Measurements from ENCODE around the gene CIB4.

CIB4 gene

GRCh38 chr2:26532301-26533250 is 108.6 kb downstream of the CIB4 start:
- Histone ChIP-seq H3K9ac (ENCODE audit: low read length in 5 of 5) (no peak overlapping the region), H3K36me3 (ENCODE audit: control insufficient read depth in 5 of 5, insufficient read depth in 5 of 5, low read length in 5 of 5) (no peaks in the 10 kb centered on the region), H3K27ac (ENCODE audit: low read depth, low read length) (no peak overlapping the region), H3K4me3 (ENCODE audit: low read depth in 1 of 5, low read length in 5 of 5) (no peak overlapping the region), H3K27me3 (ENCODE audit: control insufficient read depth in 5 of 5, insufficient read depth in 4 of 5, low read length in 5 of 5) (peaks cover 5 to 27% (median 13%) of the 10 kb centered on the region in 5 donors), H3K9me3 (ENCODE audit: control insufficient read depth in 5 of 5, low read length in 5 of 5) (no peaks in the 10 kb centered on the region), H3K4me1 (ENCODE audit: control insufficient read depth in 5 of 5, insufficient read depth in 5 of 5, low read length in 5 of 5) (peaks cover 0 to 16% (median 0%) of the 10 kb centered on the region in 5 donors)
